Spinal cord (tissue), 10 donors: ENCODE data around the gene MEAK7. TPM values are rescaled to one million over a fixed set of nuclear protein-coding genes. Genes with fewer than 3 reads are reported as not detected.

Source experiments
- DNase-seq, 6 donors: peaks; one replicate each; pipeline versions ENCODE4 v3.0.0 to v3.0.0-alpha.2; 2013 to 2015; ENCODE audit warnings: low spot score in 6 of 6, low read depth in 4 of 6
- H3K27ac ChIP-seq: one replicate; pipeline ENCODE4 v1.5.1; 2013; ENCODE audit warnings: low read depth, low read length, control low read depth
- H3K27me3 ChIP-seq: one replicate; pipeline ENCODE4 v1.6.1; 2013; ENCODE audit warnings: low read length; ENCODE audit not compliant: control insufficient read depth, insufficient read depth
- H3K36me3 ChIP-seq: one replicate; pipeline ENCODE4 v1.6.1; 2013; ENCODE audit warnings: low read length; ENCODE audit not compliant: control insufficient read depth, insufficient read depth
- H3K4me1 ChIP-seq: one replicate; pipeline ENCODE4 v1.6.1; 2013; ENCODE audit warnings: low read length; ENCODE audit not compliant: control insufficient read depth, insufficient read depth
- H3K4me3 ChIP-seq: one replicate; pipeline ENCODE4 v1.5.1; 2013; ENCODE audit warnings: low read depth, low read length, control low read depth
- H3K9me3 ChIP-seq: one replicate; pipeline ENCODE4 v1.6.1; 2013; ENCODE audit warnings: low read length; ENCODE audit not compliant: control insufficient read depth, insufficient read depth
- WGBS: methylation state at CpG from one replicate; pipeline ENCODE4 v1.1.5; 2013; ENCODE audit warnings: missing lambda C conversion rate; ENCODE audit not compliant: insufficient coverage; 5-methylcytosine and 5-hydroxymethylcytosine counted together
- polyA plus RNA-seq, 2 donors: library from polyadenylated mRNA; unstranded; fragments of 120-200 nt; gene quantifications; one replicate each; pipeline ENCODE4 v1.2.1, GENCODE V29; 2013; ENCODE audit not compliant: insufficient read length in 2 of 2
- total RNA-seq, 2 donors: library from RNA; depleted of rRNA in 1 of 2; stranded (reverse); fragments of 120-200 nt in 1 of 2; fragments of >200 nt in 1 of 2; gene quantifications; one replicate each; pipeline versions ENCODE4 v1.2.3 to v1.2.4, GENCODE V29; 2013 to 2014
- donor health status: healthy.

MEAK7 gene
- total and polyA plus RNA-seq, 4 donors: 9.2 to 14.3 (median 12.3) TPM

DNA sequence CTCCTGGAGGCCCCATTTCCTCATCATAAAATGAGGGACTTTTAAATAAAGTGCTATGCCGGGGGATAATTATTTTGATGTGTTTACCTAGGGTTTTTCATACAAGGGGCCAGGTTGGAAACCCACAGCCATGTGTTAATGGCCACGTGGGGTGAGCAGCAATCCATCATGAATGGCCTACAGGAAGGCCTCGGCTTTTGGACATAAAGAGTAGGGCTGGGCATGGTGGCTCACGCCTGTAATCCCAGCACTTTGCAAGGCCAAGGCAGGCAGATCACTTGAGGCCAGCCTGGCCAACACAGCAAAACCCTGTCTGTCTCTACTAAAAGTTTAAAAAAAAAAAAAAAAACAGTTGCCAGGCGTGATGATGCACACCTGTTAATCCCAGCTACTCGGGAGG lies 40.3 kb downstream of the MEAK7 start:
- WGBS: 64% methylated on average over 6 of the region's 6 CpGs
- Histone ChIP-seq H3K36me3 (peaks cover 51% of the 10 kb centered on the region), H3K9me3 (no peaks in the 10 kb centered on the region), H3K4me3 (no peak overlapping the region), H3K27me3 (no peaks in the 10 kb centered on the region), H3K4me1 (peaks cover 12% of the 10 kb centered on the region), H3K27ac (no peak overlapping the region)
- DNase-seq: no peak

DNA sequence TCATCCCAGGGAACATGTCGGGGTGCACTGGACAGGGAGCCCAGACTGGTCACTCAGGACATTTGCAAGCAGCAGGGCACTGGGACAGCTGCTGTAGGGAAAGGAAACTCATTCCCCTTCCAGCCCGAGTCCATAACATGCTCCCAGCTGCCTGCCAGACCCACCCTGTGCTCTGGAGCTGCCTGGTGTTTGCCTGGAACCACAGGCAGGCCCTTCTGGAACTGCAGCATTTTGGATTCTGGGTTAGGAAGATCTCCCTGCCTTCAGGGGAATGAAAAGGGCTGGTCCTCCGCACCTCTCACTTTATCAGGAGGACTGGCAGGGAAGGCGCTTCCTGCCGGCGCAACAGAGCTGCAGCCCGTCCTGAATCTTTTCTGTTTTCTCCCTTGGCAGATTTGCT lies 41.2 kb downstream of the MEAK7 start:
- no peaks in the 10 kb centered on the region for H3K9me3 ChIP-seq
- H3K27ac ChIP-seq: no peak overlapping the region
- H3K36me3 ChIP-seq: peaks cover 58% of the 10 kb centered on the region
- 87% methylated on average over 7 of the region's 7 CpGs for WGBS
- H3K4me3 ChIP-seq: no peak overlapping the region
- DNase-seq: no peak
- H3K4me1 ChIP-seq: peaks cover 16% of the 10 kb centered on the region
- H3K27me3 ChIP-seq: no peaks in the 10 kb centered on the region

DNA sequence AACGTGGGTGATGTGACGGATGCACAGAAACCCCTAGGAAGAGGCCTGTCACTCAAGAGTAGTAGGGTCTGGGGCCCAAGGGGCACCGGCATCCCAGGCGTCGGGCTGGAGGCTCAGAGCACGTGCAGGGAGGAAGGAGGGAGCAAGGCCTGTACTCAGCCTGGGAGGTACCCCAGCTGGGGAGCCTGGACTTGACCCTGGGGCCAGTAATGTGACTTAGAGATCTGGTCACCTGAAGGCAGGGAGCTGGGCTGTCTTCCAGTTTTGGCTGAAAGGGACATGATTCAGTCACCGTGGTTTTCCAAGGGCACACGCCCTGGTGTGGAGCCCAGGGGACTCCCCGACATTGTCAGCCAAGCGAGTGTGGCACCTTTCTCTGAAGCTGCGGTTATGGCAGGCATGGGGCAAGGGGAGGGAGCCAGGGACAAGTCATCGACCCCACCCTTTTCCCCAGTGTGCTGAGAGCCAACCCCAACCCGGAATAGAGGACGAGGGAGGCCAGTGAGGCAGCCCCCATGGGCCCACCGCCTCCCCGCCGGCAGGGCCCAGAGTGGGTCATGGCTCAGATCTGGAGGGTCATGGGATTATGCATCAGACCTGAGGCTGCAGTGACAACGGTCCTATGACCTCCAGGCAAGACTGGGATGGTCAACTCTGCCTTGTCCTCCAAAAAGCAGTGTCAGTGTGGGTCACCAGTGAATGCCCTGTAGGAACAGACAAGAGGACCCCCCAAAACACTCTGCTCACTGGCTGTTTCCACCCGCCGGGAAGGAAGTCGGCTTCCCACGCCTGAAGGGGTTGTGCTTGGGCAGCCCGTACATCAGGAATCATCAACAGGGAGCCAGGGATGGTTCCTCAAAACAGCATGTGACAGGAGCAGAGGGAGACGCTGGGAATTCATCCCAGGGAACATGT lies 41.9 kb downstream of the MEAK7 start:
- H3K36me3 ChIP-seq: peaks cover 58% of the 10 kb centered on the region
- H3K4me1 ChIP-seq: peaks cover 16% of the 10 kb centered on the region
- H3K4me3 ChIP-seq: no peak overlapping the region
- H3K27ac ChIP-seq: no peak overlapping the region
- WGBS: 79% methylated on average over 24 of the region's 24 CpGs
- no peaks in the 10 kb centered on the region for H3K27me3 ChIP-seq
- no peaks in the 10 kb centered on the region for H3K9me3 ChIP-seq
- no peak for DNase-seq

DNA sequence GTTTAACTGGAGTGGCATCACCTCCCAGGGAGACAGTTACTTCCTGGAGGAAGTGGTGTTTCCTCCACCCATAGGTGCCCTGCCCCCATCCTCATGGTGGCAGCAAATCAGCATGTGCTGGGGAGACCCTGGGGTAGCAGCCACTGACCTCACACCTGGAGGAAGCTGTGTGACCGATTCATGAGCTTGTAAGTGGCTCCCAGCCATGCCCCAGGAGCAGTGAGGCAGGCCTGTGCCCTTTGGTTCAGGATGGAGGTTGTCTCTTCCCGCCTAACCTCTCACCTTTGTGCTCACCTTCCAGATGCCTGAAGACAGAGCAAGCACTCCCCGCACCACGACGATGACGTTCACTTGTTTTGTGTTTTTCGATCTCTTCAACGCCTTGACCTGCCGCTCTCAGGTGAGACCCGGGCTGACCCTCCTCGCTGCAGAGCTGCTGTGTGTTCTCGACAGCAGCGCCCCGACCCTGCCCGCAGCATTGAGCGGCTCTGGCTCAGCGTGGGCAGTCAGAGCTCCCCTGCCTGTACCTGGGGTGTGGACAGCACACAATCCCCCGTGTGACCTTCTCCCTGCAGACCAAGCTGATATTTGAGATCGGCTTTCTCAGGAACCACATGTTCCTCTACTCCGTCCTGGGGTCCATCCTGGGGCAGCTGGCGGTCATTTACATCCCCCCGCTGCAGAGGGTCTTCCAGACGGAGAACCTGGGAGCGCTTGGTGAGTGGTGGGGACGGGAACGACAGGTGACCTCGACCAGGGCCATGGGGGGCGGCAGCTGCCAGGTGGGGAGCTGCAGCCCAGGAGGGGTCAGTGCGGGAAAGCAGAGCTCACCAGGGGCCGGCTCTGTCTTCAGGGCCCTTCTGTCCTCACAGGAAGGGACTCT lies 42.8 kb downstream of the MEAK7 start:
- H3K4me3 ChIP-seq: no peak overlapping the region
- H3K27ac ChIP-seq: no peak overlapping the region
- no peak for DNase-seq
- H3K36me3 ChIP-seq: peaks cover 58% of the 10 kb centered on the region
- 92% methylated on average over 30 of the region's 30 CpGs for WGBS
- peaks cover 16% of the 10 kb centered on the region for H3K4me1 ChIP-seq
- H3K9me3 ChIP-seq: no peaks in the 10 kb centered on the region
- H3K27me3 ChIP-seq: no peaks in the 10 kb centered on the region

DNA sequence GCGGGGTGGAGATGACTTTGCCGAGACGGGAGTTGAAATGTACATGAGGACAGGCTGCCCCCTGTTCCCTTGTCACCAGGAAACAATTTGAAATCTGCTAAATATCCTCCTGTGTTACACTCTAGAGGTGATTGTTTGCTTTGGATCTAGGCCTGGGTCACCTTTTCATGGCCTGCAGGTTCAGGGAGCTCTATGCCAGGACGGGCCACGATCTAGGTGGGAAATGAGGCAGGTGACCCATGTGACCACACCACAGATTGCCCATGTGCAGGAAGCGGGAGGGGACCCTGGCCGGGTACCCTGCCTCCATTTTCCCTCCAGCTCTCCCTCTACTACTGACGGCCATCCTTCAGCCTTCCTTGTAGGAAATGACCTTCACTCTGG lies 43.4 kb downstream of the MEAK7 start:
- H3K9me3 ChIP-seq: no peaks in the 10 kb centered on the region
- H3K27ac ChIP-seq: no peak overlapping the region
- WGBS: 94% methylated on average over 7 of the region's 8 CpGs
- no peaks in the 10 kb centered on the region for H3K27me3 ChIP-seq
- peaks cover 58% of the 10 kb centered on the region for H3K36me3 ChIP-seq
- peaks cover 16% of the 10 kb centered on the region for H3K4me1 ChIP-seq
- no peak for DNase-seq
- H3K4me3 ChIP-seq: no peak overlapping the region

DNA sequence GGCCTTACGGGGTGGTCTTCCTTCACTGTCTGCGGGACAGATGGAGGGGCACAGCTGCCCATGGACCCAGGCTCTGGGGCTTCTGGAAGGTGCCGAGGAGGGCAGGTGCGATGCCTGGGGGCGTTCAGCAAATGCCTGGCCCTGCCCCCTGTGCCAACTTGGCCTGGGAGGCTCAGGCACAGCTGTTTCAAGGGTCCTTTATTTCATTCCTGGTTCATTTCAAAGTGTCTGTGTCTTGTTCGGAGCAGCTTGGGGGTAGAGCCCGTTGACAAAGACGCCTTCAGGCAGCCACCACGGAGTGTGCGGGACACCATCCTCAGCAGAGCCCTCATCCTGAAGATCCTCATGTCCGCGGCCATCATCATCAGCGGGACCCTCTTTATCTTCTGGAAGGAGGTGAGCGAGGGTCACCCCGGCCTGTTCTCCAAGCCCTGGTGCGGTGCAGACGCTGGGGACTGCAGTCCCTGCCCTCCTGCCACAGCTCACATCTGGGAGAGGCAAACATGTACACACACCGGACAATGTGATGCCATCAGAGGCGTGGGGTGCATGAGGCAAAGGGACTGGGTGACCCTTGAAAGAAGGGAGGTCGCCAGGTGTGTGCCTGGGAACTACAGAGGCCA lies 43.9 kb downstream of the MEAK7 start:
- Histone ChIP-seq H3K36me3 (peaks cover 58% of the 10 kb centered on the region), H3K4me3 (no peak overlapping the region), H3K9me3 (no peaks in the 10 kb centered on the region), H3K27ac (no peak overlapping the region), H3K4me1 (peaks cover 16% of the 10 kb centered on the region), H3K27me3 (no peaks in the 10 kb centered on the region)
- DNase-seq: peak in 1 of 6 donors; percentile 28
- 65% methylated on average over 18 of the region's 20 CpGs for WGBS

DNA sequence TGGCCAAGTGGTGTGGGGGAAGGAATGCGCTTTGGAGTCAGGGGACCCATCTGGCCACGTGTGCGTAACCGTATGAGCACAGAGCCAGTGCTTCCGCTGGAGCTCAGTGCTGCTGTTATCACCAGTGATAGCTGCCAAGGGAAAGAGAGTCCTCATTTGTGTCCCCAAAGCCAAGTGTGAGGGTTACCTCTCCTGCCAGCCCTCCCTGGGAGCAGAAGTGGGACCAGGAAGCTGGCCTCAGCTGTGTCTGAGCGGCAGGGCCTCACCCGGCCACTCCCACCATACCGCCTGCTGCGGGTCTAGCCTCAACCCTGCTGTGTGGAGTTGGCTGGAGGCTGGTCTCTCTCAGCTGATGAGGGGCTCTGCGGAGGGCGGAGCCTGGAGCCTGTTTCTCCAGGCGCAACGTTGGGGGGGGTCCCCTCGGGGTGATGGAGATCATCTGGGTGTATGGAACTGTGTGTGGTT lies 44.5 kb downstream of the MEAK7 start:
- WGBS: 37% methylated on average over 11 of the region's 14 CpGs
- H3K4me1 ChIP-seq: peaks cover 16% of the 10 kb centered on the region
- H3K4me3 ChIP-seq: no peak overlapping the region
- H3K27me3 ChIP-seq: no peaks in the 10 kb centered on the region
- no peak overlapping the region for H3K27ac ChIP-seq
- no peaks in the 10 kb centered on the region for H3K9me3 ChIP-seq
- H3K36me3 ChIP-seq: peaks cover 58% of the 10 kb centered on the region
- DNase-seq: peak in 1 of 6 donors; percentile 68

DNA sequence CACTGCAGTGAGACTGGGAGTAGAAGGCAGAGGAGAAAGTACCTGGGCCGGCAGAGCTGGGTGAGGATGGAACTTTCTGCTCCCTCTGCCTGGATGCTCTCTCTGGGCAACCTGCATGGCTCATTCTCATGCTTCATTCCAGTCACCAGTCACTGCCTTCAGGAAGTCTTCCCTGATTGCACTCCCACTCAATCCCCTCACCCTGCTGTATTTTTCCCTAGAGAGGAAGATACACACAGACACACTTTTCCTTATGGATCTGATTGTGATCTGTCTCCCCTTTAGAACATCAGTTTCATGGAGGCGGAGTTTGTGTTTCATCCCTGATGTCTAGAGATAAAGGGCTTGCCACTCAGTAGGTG lies 44.9 kb downstream of the MEAK7 start:
- no CpG with 5 or more reads among the region's 2 CpGs for WGBS
- peaks cover 60% of the 10 kb centered on the region for H3K36me3 ChIP-seq
- DNase-seq: no peak
- no peaks in the 10 kb centered on the region for H3K9me3 ChIP-seq
- peaks cover 16% of the 10 kb centered on the region for H3K4me1 ChIP-seq
- H3K27ac ChIP-seq: no peak overlapping the region
- H3K4me3 ChIP-seq: no peak overlapping the region
- no peaks in the 10 kb centered on the region for H3K27me3 ChIP-seq
